GM10266 (cell line): ENCODE results near the gene SLC39A12.

ENCODE experiments used
- DNase-seq: peaks from one replicate; pipeline ENCODE4 v3.0.0; 2012; ENCODE audit errors: extremely low spot score
- TF ChIP-seq, protein P1 (sequence below): IDR thresholded peaks from 2 replicates; pipeline ENCODE4 v1.5.1; 2012; ENCODE audit warnings: mild to moderate bottlenecking, low read depth; ENCODE audit not compliant: control insufficient read depth, insufficient read depth; ENCODE audit errors: missing control alignments

Gene SLC39A12

GRCh38 chr10:18059826-18060559, 108.3 kb downstream of the SLC39A12 start:
- DNase-seq = no peak
- TF ChIP-seq, protein P1, sequence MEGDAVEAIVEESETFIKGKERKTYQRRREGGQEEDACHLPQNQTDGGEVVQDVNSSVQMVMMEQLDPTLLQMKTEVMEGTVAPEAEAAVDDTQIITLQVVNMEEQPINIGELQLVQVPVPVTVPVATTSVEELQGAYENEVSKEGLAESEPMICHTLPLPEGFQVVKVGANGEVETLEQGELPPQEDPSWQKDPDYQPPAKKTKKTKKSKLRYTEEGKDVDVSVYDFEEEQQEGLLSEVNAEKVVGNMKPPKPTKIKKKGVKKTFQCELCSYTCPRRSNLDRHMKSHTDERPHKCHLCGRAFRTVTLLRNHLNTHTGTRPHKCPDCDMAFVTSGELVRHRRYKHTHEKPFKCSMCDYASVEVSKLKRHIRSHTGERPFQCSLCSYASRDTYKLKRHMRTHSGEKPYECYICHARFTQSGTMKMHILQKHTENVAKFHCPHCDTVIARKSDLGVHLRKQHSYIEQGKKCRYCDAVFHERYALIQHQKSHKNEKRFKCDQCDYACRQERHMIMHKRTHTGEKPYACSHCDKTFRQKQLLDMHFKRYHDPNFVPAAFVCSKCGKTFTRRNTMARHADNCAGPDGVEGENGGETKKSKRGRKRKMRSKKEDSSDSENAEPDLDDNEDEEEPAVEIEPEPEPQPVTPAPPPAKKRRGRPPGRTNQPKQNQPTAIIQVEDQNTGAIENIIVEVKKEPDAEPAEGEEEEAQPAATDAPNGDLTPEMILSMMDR = no peak

- TF ChIP-seq, protein P1 = no peak
- no peak for DNase-seq
Measured at GRCh38 chr10:18066947-18067346, 115.2 kb downstream of the SLC39A12 start.

DNA sequence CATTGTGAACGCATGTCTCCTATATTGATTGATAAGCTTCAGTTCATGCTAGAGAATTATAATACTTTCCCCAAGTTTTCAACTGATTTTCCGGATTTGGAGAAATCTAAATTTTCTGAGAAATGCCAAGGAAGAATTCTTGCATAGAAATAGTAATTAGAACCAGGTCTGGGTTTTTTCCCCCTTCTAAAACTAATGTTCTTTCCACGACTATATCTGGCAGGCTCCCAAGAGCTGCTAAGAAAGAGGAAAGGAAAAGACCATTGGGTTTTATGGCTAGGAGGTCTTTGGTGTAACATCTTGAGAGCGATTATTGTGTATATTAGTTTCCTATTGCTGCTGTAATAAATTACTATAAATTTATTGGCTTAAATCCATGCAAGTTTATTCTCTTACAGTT, 116.7 kb downstream of the SLC39A12 start:
- DNase-seq = no peak
- TF ChIP-seq, protein P1 = no peak

GRCh38 chr10:18071591-18071990, 119.9 kb downstream of the SLC39A12 start:
- DNase-seq = no peak
- TF ChIP-seq, protein P1 = no peak

GRCh38 chr10:18073314-18073713, 121.6 kb downstream of the SLC39A12 start:
- TF ChIP-seq, protein P1 = no peak
- DNase-seq = no peak

DNA sequence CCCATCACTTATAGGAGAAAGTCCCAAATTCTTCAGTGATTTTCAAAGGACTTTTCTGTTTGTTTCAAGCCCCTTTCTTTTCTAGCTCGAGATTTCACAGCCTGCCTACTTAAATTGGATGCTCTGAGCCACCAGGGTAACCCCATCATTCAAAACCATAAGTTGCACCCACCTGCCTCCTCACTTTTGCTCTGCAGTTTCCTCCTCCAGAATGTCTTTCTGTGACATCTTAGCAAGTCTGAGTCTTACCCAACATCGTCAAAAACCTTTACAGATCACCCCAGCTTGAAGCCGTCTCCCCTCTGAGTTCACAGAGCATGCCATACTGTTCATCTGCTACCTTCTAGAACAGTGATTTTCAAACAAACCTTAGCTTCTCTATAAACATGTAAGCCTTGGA, 124.2 kb downstream of the SLC39A12 start:
- DNase-seq = no peak
- TF ChIP-seq, protein P1 = no peak

DNA sequence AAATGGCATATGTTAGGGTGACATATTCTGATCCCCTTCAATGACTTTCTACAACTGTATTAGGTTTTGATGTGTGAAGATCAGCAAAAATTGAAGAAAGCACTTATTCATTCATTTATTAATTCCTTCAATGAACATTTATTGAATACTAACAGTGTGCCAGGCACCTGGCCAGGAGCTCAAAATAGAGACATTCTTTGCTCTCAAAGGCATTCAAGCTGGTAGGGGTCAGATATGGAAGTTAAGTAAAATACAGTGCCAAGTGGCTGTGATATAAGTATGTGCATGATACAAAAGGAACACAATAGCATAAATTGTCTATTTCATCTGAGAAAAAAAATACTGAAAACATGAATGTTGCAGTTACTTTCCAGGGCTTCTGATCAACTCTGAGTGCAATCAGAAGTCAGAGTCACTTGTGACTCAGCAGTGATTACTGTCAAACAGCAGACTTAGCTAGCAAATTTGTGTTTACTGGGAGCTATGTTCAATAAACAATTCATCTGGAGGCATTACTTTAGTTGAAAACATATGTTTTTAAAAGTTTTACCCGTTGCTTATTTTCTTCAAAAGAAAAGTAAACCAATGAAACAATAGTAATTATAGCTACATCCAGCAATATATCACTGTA, 128.1 kb downstream of the SLC39A12 start:
- DNase-seq = no peak

More for the DNA sequence above, 128.1 kb downstream of the SLC39A12 start:
- TF ChIP-seq, protein P1 = no peak
